OCI-LY3 (cell line): ENCODE results near the gene DDOST.

Experiments
- H2AFZ ChIP-seq: fragments of 200-600, 300-600 bp; shearing (Covaris generic); 2 replicates; pipeline ENCODE4 v1.6.0; 2014; ENCODE audit warnings: antibody characterized with exemption, low read depth, low read length
- H3K27ac ChIP-seq: fragments of 200-600, 300-600 bp; sonication (generic); 2 replicates; pipeline ENCODE4 v1.5.1; 2014; ENCODE audit warnings: mild to moderate bottlenecking, low read length, moderate library complexity, mixed read lengths
- H3K27me3 ChIP-seq: fragments of 200-600, 300-600 bp; sonication (generic); 2 replicates; pipeline ENCODE4 v1.6.1; 2014; ENCODE audit warnings: low read depth, low read length, mixed read lengths
- H3K36me3 ChIP-seq: fragments of 200-600, 300-600 bp; sonication (generic); replicated peaks from 2 replicates; pipeline ENCODE3; 2014; ENCODE audit warnings: low read depth, low read length, mixed read lengths
- H3K4me1 ChIP-seq: fragments of 300-600, 200-600 bp; sonication (generic); 2 replicates; pipeline ENCODE4 v1.6.1; 2014; ENCODE audit warnings: low read length, mixed read lengths
- H3K4me2 ChIP-seq: fragments of 200-600, 300-600 bp; sonication (generic); 2 replicates; pipeline ENCODE4 v1.6.1; 2014; ENCODE audit warnings: low read length, mixed read lengths
- H3K4me3 ChIP-seq: fragments of 300-600, 200-600 bp; sonication (generic); 2 replicates; pipeline ENCODE4 v1.5.1; 2014; ENCODE audit warnings: antibody characterized with exemption, mild to moderate bottlenecking, low read length, moderate library complexity
- H3K79me2 ChIP-seq: fragments of 300-600, 200-600 bp; shearing (Covaris generic); 2 replicates; pipeline ENCODE4 v1.6.1; 2014; ENCODE audit warnings: mild to moderate bottlenecking, low read length, mixed read lengths
- H3K9ac ChIP-seq: fragments of 300-600, 200-600 bp; shearing (Covaris generic); 2 replicates; pipeline ENCODE4 v1.6.0; 2014; ENCODE audit warnings: mild to moderate bottlenecking, low read length, moderate library complexity
- H3K9me3 ChIP-seq: fragments of 200-600, 300-600 bp; shearing (Covaris generic); 2 replicates; pipeline ENCODE4 v1.6.1; 2014; ENCODE audit warnings: low read length, mixed read lengths; ENCODE audit not compliant: insufficient read depth
- H4K20me1 ChIP-seq: fragments of 200-600, 300-600 bp; sonication (generic); 2 replicates; pipeline ENCODE4 v1.6.1; 2016; ENCODE audit warnings: low read length, mixed read lengths; ENCODE audit not compliant: insufficient read depth
- CTCF ChIP-seq: fragments of 200-600, 300-600 bp; sonication (generic); IDR thresholded peaks from 2 replicates; pipeline ENCODE4 v1.5.1; 2014; ENCODE audit warnings: antibody characterized with exemption, low read length, low read depth
- EZH2phosphoT487 ChIP-seq: fragments of 200-600 bp; shearing (Covaris generic); IDR thresholded peaks from 2 replicates; pipeline ENCODE4 v1.6.1; 2018; ENCODE audit warnings: antibody characterized with exemption, mixed run types, low read depth

The DDOST gene

DNA sequence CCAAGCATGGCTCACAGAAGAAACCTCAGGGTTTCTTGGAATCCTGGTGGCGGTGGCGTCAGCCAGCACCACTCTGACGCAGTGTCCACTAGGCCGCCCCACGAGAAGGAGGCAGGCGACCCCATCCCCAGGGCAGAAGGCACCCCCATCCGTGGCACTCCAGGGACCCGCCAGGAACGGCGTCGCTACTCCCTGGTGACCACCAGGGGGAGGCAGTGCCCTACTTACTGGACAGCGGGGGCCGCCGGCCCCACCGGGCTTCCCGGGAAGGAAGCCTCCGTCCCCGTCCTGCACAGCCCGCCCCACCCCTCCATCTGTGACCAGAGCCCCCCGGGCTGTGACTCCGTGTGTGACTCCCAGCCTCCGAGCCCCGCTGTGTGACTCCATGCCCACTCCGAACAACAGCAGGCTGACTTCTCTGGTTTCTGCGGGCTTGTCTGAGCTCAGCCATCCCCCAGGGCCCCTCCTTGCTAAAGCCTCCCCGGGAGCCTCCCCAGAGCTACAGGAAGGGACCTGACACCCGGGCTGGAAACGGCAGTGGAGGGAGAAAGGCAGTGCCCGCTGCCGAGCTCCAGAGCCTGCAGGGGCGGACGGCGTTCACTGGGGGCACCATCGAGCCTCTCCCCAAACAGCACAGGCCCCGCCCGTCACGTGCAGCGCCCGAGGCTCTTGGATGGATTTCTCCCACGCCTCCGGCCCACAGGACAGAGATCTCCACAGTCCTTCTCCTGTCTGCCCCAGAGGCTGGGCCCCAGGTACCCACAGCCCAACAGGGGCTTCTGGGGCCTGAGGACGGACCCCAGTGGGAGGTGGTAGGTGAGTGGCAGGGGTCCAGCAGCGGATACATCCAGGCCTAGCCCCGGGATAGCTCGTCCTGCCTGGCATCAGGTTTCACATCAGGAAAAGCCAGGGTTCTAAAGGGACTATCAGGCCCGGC lies 35.5 kb upstream of the DDOST start:
- Histone ChIP-seq H3K9ac (peak overlapping the region; percentile 92), H3K79me2 (no peaks in the 10 kb centered on the region), H3K4me3 (peak overlapping the region; percentile 98), H4K20me1 (no peaks in the 10 kb centered on the region), H3K36me3 (no peaks in the 10 kb centered on the region), H3K27me3 (no peaks in the 10 kb centered on the region), H3K4me1 (no peaks in the 10 kb centered on the region; the same call in 1 of the 2 replicates), H3K9me3 (no peaks in the 10 kb centered on the region), H2AFZ (peak overlapping the region; percentile 100), H3K4me2 (peak overlapping the region; percentile 96), H3K27ac (peak overlapping the region; percentile 28)
- TF ChIP-seq EZH2phosphoT487: no peak
- TF ChIP-seq CTCF: peak; percentile 63

- H2AFZ ChIP-seq: no peak overlapping the region
- no peak overlapping the region for H3K4me3 ChIP-seq
- H4K20me1 ChIP-seq: no peaks in the 10 kb centered on the region
- H3K36me3 ChIP-seq: no peaks in the 10 kb centered on the region
- no peak overlapping the region for H3K9ac ChIP-seq
- no peaks in the 10 kb centered on the region for H3K9me3 ChIP-seq
- TF ChIP-seq CTCF: no peak
- no peak for TF ChIP-seq EZH2phosphoT487
- H3K27ac ChIP-seq: no peak overlapping the region
- no peaks in the 10 kb centered on the region for H3K79me2 ChIP-seq
- no peaks in the 10 kb centered on the region; the same call in 1 of the 2 replicates for H3K4me1 ChIP-seq
- no peaks in the 10 kb centered on the region for H3K27me3 ChIP-seq
- no peak overlapping the region for H3K4me2 ChIP-seq
Observed at GRCh38 chr1:20695515-20695914, 34.3 kb upstream of the DDOST start.

- no peaks in the 10 kb centered on the region for H3K27me3 ChIP-seq
- TF ChIP-seq CTCF (no peak), EZH2phosphoT487 (no peak)
- no peaks in the 10 kb centered on the region for H3K36me3 ChIP-seq
Observed at GRCh38 chr1:20693623-20694022, 32.5 kb upstream of the DDOST start.

GRCh38 chr1:20691872-20692271 lies 30.7 kb upstream of the DDOST start:
- H3K9me3 ChIP-seq: no peaks in the 10 kb centered on the region
- TF ChIP-seq EZH2phosphoT487 (no peak), CTCF (no peak)
- no peaks in the 10 kb centered on the region; the same call in 1 of the 2 replicates for H3K4me1 ChIP-seq

More at GRCh38 chr1:20693623-20694022, 32.5 kb upstream of the DDOST start:
- Histone ChIP-seq H4K20me1 (no peaks in the 10 kb centered on the region), H3K79me2 (no peaks in the 10 kb centered on the region), H3K4me3 (no peak overlapping the region), H3K4me2 (no peak overlapping the region), H2AFZ (no peak overlapping the region), H3K4me1 (no peaks in the 10 kb centered on the region; the same call in 1 of the 2 replicates), H3K9ac (no peak overlapping the region), H3K27ac (no peak overlapping the region), H3K9me3 (no peaks in the 10 kb centered on the region)

More at GRCh38 chr1:20691872-20692271, 30.7 kb upstream of the DDOST start:
- Histone ChIP-seq H2AFZ (no peak overlapping the region), H3K4me2 (no peak overlapping the region), H3K79me2 (no peaks in the 10 kb centered on the region), H4K20me1 (no peaks in the 10 kb centered on the region), H3K27me3 (no peaks in the 10 kb centered on the region), H3K9ac (no peak overlapping the region), H3K27ac (no peak overlapping the region), H3K4me3 (no peak overlapping the region), H3K36me3 (no peaks in the 10 kb centered on the region)
